ENCODE measurements around the gene PCNA.

The PCNA gene

GRCh38 chr20:5156675-5157448 is 37.1 kb upstream of the PCNA start:
- no peak overlapping the region for H3K4me3 ChIP-seq (ENCODE audit: low read depth, low read length)
- TF ChIP-seq CTCF (IDR thresholded peaks at IDR 0.05; ENCODE audit: borderline replicate concordance, insufficient read depth, low read depth, low read length), result no peak

- H3K4me3 ChIP-seq (ENCODE audit: low read depth, low read length), result no peak overlapping the region
- no peak for TF ChIP-seq CTCF (IDR thresholded peaks at IDR 0.05; ENCODE audit: borderline replicate concordance, insufficient read depth, low read depth, low read length)
Observed at GRCh38 chr20:5155404-5155803, 35.6 kb upstream of the PCNA start.

GRCh38 chr20:5154543-5154925 is 34.8 kb upstream of the PCNA start:
- no peak for TF ChIP-seq CTCF (IDR thresholded peaks at IDR 0.05; ENCODE audit: borderline replicate concordance, insufficient read depth, low read depth, low read length)
- H3K4me3 ChIP-seq (ENCODE audit: low read depth, low read length), result no peak overlapping the region

- no peak overlapping the region for H3K4me3 ChIP-seq (ENCODE audit: low read depth, low read length)
- TF ChIP-seq CTCF (IDR thresholded peaks at IDR 0.05; ENCODE audit: borderline replicate concordance, insufficient read depth, low read depth, low read length), result no peak
Observed at GRCh38 chr20:5153612-5154542, 34.1 kb upstream of the PCNA start.

- no peak for TF ChIP-seq CTCF (IDR thresholded peaks at IDR 0.05; ENCODE audit: borderline replicate concordance, insufficient read depth, low read depth, low read length)
- H3K4me3 ChIP-seq (ENCODE audit: low read depth, low read length), result no peak overlapping the region
Observed at GRCh38 chr20:5153152-5153467, 33.4 kb upstream of the PCNA start.

- TF ChIP-seq CTCF (IDR thresholded peaks at IDR 0.05; ENCODE audit: borderline replicate concordance, insufficient read depth, low read depth, low read length), result no peak
Observed at GRCh38 chr20:5150226-5151076, 30.7 kb upstream of the PCNA start.

More at GRCh38 chr20:5150226-5151076, 30.7 kb upstream of the PCNA start:
- no peak overlapping the region for H3K4me3 ChIP-seq (ENCODE audit: low read depth, low read length)

Data from GM12875 (cell line).